ENCODE measurements around the gene KDM7A. TPM values are rescaled to one million over a fixed set of nuclear protein-coding genes. Genes with fewer than 3 reads are reported as not detected.

KDM7A gene
- total and polyA plus RNA-seq, 10 donors: 2.5 to 41.5 (median 22.1) TPM

DNA sequence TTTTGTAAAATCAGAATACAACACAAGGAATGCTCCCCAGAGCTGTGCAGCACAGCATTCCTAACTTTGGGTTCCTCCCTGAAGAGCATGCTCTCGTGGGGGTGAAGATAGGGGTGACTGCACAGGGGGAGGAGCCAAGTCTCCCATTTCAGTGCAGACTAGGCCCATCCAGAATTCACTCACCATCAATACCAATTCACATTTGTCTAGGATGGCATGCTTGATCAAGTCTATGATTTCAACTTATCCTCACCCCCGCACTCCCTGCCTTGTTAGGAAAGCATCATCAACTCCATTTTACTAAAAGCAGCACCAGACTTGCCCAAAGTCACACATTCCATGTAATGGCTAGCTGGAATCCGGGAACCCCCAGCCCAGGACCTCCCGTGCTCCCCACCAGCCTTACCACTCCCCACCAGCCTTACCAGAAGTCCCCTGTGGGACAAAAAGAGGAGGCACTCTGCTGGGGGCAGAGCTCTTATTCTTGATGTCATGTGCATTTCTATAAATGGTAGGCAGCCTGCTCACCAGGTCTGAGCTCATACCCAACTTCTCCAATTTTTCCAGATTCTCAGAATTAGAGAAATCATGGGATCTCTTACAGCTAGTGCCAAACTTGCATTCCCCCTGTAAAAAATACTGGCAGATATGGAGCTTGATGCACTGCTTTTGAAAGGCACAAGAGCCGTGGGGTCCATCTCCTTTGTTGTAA, 120.2 kb downstream of the KDM7A start:
- H3K36me3 ChIP-seq: peaks cover 0 to 65% (median 10%) of the 10 kb centered on the region in 6 donors
- H3K27me3 ChIP-seq (replicated peaks in 1 of 7): no peaks in the 10 kb centered on the region
- peaks cover 29 to 100% (median 46%) of the 10 kb centered on the region in 6 donors for H3K4me1 ChIP-seq
- DNase-seq: no peak
- WGBS, 5 donors: 91 to 94% (median 93%) methylated on average over 5 of the region's 5 CpGs
- TF ChIP-seq, protein P1, sequence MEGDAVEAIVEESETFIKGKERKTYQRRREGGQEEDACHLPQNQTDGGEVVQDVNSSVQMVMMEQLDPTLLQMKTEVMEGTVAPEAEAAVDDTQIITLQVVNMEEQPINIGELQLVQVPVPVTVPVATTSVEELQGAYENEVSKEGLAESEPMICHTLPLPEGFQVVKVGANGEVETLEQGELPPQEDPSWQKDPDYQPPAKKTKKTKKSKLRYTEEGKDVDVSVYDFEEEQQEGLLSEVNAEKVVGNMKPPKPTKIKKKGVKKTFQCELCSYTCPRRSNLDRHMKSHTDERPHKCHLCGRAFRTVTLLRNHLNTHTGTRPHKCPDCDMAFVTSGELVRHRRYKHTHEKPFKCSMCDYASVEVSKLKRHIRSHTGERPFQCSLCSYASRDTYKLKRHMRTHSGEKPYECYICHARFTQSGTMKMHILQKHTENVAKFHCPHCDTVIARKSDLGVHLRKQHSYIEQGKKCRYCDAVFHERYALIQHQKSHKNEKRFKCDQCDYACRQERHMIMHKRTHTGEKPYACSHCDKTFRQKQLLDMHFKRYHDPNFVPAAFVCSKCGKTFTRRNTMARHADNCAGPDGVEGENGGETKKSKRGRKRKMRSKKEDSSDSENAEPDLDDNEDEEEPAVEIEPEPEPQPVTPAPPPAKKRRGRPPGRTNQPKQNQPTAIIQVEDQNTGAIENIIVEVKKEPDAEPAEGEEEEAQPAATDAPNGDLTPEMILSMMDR (IDR thresholded peaks at IDR 0.05 in 8 of 11, conservative IDR thresholded peaks at IDR 0.05 in 3 of 11): no peak
- TF ChIP-seq POLR2AphosphoS5 (IDR thresholded peaks at IDR 0.05) (no peak), POLR2A (IDR thresholded peaks at IDR 0.05) (no peak)
- no peaks in the 10 kb centered on the region for H3K9me3 ChIP-seq
- no peak overlapping the region for H3K4me3 ChIP-seq
- H3K27ac ChIP-seq: peak overlapping the region in 1 of 8 donors; percentile 26
- intact Hi-C loops (cut with DNase I; ENCODE audit: low total_unique reads): no loop called here

DNA sequence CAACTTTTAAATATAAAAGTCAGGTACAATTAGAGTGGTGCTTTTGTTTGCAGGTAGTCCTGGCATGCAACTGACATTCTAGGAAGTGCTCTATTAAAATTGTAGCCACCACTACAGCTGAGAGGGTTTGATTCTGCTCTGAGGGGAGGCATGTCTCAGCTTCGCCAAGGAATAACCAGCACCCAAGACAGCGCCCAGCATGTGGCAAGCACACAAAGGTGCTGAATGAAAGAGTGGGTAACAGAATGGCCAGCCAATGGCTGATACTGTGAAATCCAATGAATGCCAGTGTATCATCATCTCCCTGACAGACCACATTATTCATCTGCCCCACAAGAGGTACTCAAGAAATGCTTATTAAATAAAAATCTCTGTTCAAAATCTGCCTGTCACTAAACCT, 121.0 kb downstream of the KDM7A start:
- Histone ChIP-seq H3K36me3 (peaks cover 0 to 72% (median 10%) of the 10 kb centered on the region in 6 donors), H3K4me1 (peaks cover 21 to 94% (median 39%) of the 10 kb centered on the region in 6 donors), H3K9me3 (no peaks in the 10 kb centered on the region), H3K27me3 (replicated peaks in 1 of 7) (no peaks in the 10 kb centered on the region), H3K4me3 (no peak overlapping the region), H3K27ac (peak overlapping the region in 1 of 8 donors; percentile 13)
- TF ChIP-seq, protein P1 (IDR thresholded peaks at IDR 0.05 in 8 of 11, conservative IDR thresholded peaks at IDR 0.05 in 3 of 11): no peak
- TF ChIP-seq POLR2AphosphoS5 (IDR thresholded peaks at IDR 0.05) (no peak), POLR2A (IDR thresholded peaks at IDR 0.05) (no peak)
- 94 to 100% (median 96%) methylated on average over 2 of the region's 2 CpGs for WGBS, 5 donors
- intact Hi-C loops (cut with DNase I; ENCODE audit: low total_unique reads): no loop called here
- DNase-seq: no peak

DNA sequence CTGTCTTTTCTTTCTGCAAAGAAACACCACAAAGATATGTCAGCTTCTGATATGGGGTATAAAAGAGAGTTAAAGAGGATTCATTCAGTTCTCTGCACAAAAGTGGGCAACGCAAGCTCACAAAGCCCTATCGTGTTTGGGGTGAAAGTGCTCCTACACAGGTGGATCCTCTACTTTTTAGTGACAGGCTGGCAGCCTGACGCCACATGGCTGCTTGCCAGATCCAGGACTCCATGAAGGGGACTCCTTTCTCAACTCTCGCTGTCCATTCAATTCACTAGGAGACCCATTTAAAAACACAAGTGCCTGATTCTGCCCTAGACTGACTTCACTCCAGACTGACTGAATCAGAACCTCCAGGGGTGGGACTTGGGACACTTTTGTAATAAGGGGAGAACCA, 122.0 kb downstream of the KDM7A start:
- DNase-seq: no peak
- Histone ChIP-seq H3K36me3 (peaks cover 0 to 81% (median 10%) of the 10 kb centered on the region in 6 donors), H3K27ac (peak overlapping the region in 5 of 8 donors; percentile 3 to 72 (median 67)), H3K9me3 (no peaks in the 10 kb centered on the region), H3K4me3 (no peak overlapping the region), H3K4me1 (peaks cover 11 to 93% (median 31%) of the 10 kb centered on the region in 6 donors), H3K27me3 (replicated peaks in 1 of 7) (no peaks in the 10 kb centered on the region)
- intact Hi-C loops (cut with DNase I; ENCODE audit: low total_unique reads): no loop called here
- no peak for TF ChIP-seq POLR2AphosphoS5 (IDR thresholded peaks at IDR 0.05)
- TF ChIP-seq POLR2A (IDR thresholded peaks at IDR 0.05): no peak
- TF ChIP-seq, protein P1 (IDR thresholded peaks at IDR 0.05 in 8 of 11, conservative IDR thresholded peaks at IDR 0.05 in 3 of 11): no peak
- 87 to 95% (median 92%) methylated on average over 4 of the region's 4 CpGs for WGBS, 5 donors

DNA sequence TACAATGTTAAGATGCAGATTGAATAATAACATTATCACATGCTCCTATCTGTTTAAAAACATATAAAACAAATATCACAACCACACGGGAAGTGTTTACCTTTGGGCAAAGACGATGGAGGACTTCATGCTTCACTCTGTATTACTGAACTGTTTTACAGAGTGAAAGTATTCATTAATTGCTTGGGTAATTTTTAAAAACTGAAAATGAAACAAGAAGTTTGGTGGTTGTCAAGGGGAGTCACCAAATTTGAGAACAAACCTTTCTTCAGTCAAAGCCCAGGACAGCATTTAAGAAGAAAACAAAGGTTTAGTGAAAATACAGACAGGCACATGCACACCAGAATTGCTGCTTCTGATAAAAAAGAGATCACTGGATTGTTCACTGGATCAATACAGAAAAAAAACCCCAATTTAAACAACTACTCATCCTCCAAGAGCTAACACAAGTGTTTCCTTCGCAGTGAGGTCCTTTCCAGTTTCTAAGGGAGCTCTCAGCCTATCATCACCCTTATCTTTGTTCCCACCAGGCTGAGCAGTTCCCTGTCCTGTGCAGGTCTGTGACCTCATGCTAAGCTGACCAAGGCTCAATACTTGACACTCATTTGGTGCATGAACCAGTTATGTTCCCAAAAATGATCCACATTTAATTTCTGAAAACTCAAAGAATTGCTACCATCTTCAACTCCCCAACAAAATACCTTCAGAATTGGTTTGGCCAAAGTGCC, 122.8 kb downstream of the KDM7A start:
- no peak for DNase-seq
- H3K36me3 ChIP-seq: peaks cover 0 to 89% (median 10%) of the 10 kb centered on the region in 6 donors
- H3K9me3 ChIP-seq: no peaks in the 10 kb centered on the region
- no peak overlapping the region for H3K4me3 ChIP-seq
- intact Hi-C loops (cut with DNase I; ENCODE audit: low total_unique reads): no loop called here
- TF ChIP-seq POLR2AphosphoS5 (IDR thresholded peaks at IDR 0.05) (no peak), POLR2A (IDR thresholded peaks at IDR 0.05) (no peak)
- TF ChIP-seq, protein P1 (IDR thresholded peaks at IDR 0.05 in 8 of 11, conservative IDR thresholded peaks at IDR 0.05 in 3 of 11): no peak
- H3K27me3 ChIP-seq (replicated peaks in 1 of 7): no peaks in the 10 kb centered on the region
- peaks cover 3 to 93% (median 31%) of the 10 kb centered on the region in 6 donors for H3K4me1 ChIP-seq
- peak overlapping the region in 5 of 8 donors; percentile 3 to 72 (median 67) for H3K27ac ChIP-seq
- WGBS, 5 donors: 60 to 69% (median 63%) methylated on average over 3 of the region's 3 CpGs

All from spleen (tissue), 11 donors.